ENCODE data around the gene TSPAN1. TPM values are rescaled to one million over a fixed set of nuclear protein-coding genes. Genes with fewer than 3 reads are reported as not detected.
A peak's percentile ranks its signal among the peaks of the same experiment; 100 is the strongest.

Gene TSPAN1
- total RNA-seq, 1 donor, result 0.43 TPM

- TF ChIP-seq, protein P1, sequence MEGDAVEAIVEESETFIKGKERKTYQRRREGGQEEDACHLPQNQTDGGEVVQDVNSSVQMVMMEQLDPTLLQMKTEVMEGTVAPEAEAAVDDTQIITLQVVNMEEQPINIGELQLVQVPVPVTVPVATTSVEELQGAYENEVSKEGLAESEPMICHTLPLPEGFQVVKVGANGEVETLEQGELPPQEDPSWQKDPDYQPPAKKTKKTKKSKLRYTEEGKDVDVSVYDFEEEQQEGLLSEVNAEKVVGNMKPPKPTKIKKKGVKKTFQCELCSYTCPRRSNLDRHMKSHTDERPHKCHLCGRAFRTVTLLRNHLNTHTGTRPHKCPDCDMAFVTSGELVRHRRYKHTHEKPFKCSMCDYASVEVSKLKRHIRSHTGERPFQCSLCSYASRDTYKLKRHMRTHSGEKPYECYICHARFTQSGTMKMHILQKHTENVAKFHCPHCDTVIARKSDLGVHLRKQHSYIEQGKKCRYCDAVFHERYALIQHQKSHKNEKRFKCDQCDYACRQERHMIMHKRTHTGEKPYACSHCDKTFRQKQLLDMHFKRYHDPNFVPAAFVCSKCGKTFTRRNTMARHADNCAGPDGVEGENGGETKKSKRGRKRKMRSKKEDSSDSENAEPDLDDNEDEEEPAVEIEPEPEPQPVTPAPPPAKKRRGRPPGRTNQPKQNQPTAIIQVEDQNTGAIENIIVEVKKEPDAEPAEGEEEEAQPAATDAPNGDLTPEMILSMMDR (IDR thresholded peaks at IDR 0.05; ENCODE audit: insufficient read depth, low read depth, low read length), result peak; percentile 99
- peak; percentile 86 for DNase-seq (ENCODE audit: low read depth)
- H3K4me3 ChIP-seq (ENCODE audit: low read depth, low read length), result no peak overlapping the region
These were observed 4.5 kb downstream of the TSPAN1 start for GRCh38 chr1:46179138-46180081.

GRCh38 chr1:46180082-46180616, 5.3 kb downstream of the TSPAN1 start:
- no peak overlapping the region for H3K4me3 ChIP-seq (ENCODE audit: low read depth, low read length)
- TF ChIP-seq, protein P1 (IDR thresholded peaks at IDR 0.05; ENCODE audit: insufficient read depth, low read depth, low read length), result no peak
- DNase-seq (ENCODE audit: low read depth), result no peak

DNA sequence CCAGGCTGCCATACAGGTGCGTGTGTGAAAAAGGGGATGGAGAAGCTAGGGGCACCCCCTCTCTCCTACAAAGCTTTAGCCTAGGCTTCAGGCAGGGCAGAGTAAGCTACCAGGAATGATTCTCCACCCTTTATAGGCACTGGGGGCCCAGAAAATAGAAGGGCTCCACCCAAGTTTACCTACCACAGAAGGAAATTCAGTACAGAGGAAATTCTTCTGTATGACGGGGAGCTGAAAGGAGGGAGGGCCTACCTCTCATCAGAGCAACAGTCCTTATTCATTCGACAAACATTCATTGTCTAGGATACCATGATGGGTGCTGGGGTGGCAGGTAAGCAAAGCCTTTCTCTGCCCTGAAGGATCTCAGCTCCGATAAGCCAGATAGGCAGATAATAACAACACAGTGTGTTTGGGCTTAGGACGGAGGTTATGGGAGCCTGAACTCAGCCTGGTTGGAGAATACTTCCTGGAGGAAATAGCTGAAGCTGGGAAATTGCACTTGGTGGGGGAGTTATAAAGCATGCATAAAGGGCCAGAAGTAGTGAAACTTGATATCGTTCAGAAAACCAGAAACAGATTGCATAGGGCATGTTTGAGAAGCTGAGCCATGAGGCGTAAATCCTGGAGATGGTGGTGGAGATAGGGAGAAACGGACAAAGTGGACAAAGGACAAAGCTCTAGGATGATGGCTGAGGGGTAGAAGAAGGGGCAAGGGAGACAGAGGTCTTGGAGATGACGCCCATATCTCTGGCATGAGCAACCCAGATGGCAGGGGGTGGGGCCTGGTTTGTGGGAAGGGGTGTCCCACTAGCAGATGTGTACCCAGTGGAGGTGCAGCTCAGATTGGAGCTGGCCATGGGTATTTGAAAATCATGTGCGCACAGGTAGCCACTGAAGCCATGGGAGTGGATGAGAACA, 6.7 kb downstream of the TSPAN1 start:
- DNase-seq (ENCODE audit: low read depth), result peak; percentile 59
- TF ChIP-seq, protein P1 (IDR thresholded peaks at IDR 0.05; ENCODE audit: insufficient read depth, low read depth, low read length), result no peak
- no peak overlapping the region for H3K4me3 ChIP-seq (ENCODE audit: low read depth, low read length)

DNA sequence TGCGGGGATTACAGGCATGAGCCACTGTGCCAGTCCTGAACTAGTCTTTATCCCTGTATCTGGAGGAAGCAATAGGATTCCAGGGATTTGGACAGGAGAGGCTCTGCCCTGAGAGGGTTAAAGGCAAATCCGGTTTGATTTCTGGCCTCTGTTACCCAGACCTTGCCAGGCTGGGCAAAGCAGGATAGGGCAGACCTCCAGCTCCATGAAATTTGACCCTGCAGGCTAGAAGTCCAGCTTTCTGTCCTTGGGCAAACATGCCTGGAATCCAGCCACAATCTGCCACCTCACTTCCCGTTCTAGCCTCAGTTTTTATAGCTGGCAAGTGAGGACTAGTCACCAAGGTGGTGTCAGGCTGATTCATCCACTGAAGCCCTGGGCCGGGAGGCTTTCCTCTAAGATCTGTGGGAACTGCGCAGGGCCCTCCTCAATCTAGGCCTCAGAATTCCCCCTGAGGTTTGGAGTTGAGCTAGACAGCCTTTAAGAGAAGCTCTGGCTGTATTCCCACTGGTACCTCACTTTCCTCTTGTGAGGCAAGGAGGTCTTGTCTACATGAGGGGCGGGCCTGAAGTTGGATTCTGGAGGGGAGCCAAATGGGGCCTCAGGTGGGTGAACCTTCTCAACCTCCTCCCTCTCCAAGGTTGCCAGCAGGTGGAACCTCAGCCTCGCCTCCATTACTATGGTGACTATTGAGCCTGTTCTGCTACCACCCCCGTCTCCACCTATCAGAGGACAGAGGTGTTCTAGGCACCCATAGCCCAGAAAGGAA, 8.4 kb downstream of the TSPAN1 start:
- TF ChIP-seq, protein P1 (IDR thresholded peaks at IDR 0.05; ENCODE audit: insufficient read depth, low read depth, low read length), result no peak
- DNase-seq (ENCODE audit: low read depth), result peak; percentile 87
- H3K4me3 ChIP-seq (ENCODE audit: low read depth, low read length), result no peak overlapping the region

GRCh38 chr1:46183926-46184557, 9.2 kb downstream of the TSPAN1 start:
- H3K4me3 ChIP-seq (ENCODE audit: low read depth, low read length), result no peak overlapping the region
- TF ChIP-seq, protein P1 (IDR thresholded peaks at IDR 0.05; ENCODE audit: insufficient read depth, low read depth, low read length), result no peak
- no peak for DNase-seq (ENCODE audit: low read depth)
